Uterus (tissue), 4 donors: Measurements from ENCODE around the gene SKAP1. TPM values are rescaled to one million over a fixed set of nuclear protein-coding genes. Genes with fewer than 3 reads are reported as not detected.

ENCODE experiments used
- DNase-seq, 2 donors: peaks; one replicate each; pipeline ENCODE4 v3.0.0-alpha.2; 2019 to 2020
- H3K27ac ChIP-seq, 2 donors: fragments of 200-600 bp; sonication (generic); 1 replicate in 1 of 2; 2 replicates in 1 of 2; pipeline ENCODE4 v1.5.1; 2016 to 2018
- H3K27me3 ChIP-seq, 2 donors: fragments of 200-600 bp; sonication (generic); one replicate each; pipeline ENCODE4 v1.5.1; 2018 to 2019; ENCODE audit warnings: control low read depth in 1 of 2
- H3K36me3 ChIP-seq, 2 donors: fragments of 200-600 bp; sonication (generic); one replicate each; pipeline ENCODE4 v1.5.1; 2019; ENCODE audit warnings: control low read depth in 1 of 2
- H3K4me1 ChIP-seq, 2 donors: fragments of 200-600 bp; sonication (generic); one replicate each; pipeline ENCODE4 v1.5.1; 2018 to 2019; ENCODE audit warnings: control low read depth in 1 of 2
- H3K4me3 ChIP-seq, 2 donors: fragments of 200-600 bp; sonication (generic); 1 replicate in 1 of 2; 2 replicates in 1 of 2; pipeline ENCODE4 v1.5.1; 2018 to 2019; ENCODE audit warnings: mild to moderate bottlenecking in 1 of 2
- H3K9me3 ChIP-seq, 2 donors: fragments of 200-600 bp; sonication (generic); one replicate each; pipeline ENCODE4 v1.5.1; 2019; ENCODE audit warnings: control low read depth in 1 of 2
- CTCF ChIP-seq, 4 experiments: fragments of 200-600 bp in 2 of 4; fragments of 450-650 bp in 2 of 4; sonication (generic) in 2 of 4; IDR thresholded peaks; one replicate each; pipeline ENCODE4 v1.5.1; 2016 to 2019; ENCODE audit warnings: antibody characterized with exemption in 4 of 4, mild to moderate bottlenecking in 2 of 4, moderate library complexity in 1 of 4
- POLR2A ChIP-seq, 2 donors: fragments of 450-650 bp; IDR thresholded peaks; one replicate each; pipeline ENCODE4 v1.6.1; 2016; ENCODE audit warnings: antibody characterized with exemption in 2 of 2, mild to moderate bottlenecking in 1 of 2, moderate library complexity in 1 of 2
- intact Hi-C: fragments of 100-400 bp; cut with DNase I; formaldehyde crosslinking; loops from one replicate; pipeline ENCODE4 v1.15.1; 2023; ENCODE audit warnings: low total_unique reads
- total RNA-seq, 4 donors: library from RNA; depleted of rRNA in 3 of 4; stranded (reverse); fragments of >200 nt in 3 of 4; gene quantifications; one replicate each; pipeline versions ENCODE4 v1.1.0 to v1.2.4, GENCODE V29; 2014 to 2023
- donor health status: DM: yes; HTN: yes; CAD: no.

SKAP1 gene
- total RNA-seq, 4 donors from 2014 or later: 0.51 to 2.4 (median 1.9) TPM; not detected in 1

- TF ChIP-seq POLR2A (IDR thresholded peaks at IDR 0.05): no peak
- TF ChIP-seq CTCF (IDR thresholded peaks at IDR 0.05): no peak
- Histone ChIP-seq H3K36me3 (no peaks in the 10 kb centered on the region), H3K27ac (no peak overlapping the region), H3K9me3 (no peaks in the 10 kb centered on the region), H3K4me3 (no peak overlapping the region), H3K27me3 (no peaks in the 10 kb centered on the region), H3K4me1 (no peaks in the 10 kb centered on the region)
- no peak for DNase-seq
- intact Hi-C loops: no loop called here
These were observed 319.3 kb downstream of the SKAP1 start for GRCh38 chr17:48110761-48111160.

GRCh38 chr17:48107137-48108055, 322.6 kb downstream of the SKAP1 start, which contains the start of gene SNX11:
SNX11 (plus strand) TSS chr17:48107766; CDS start chr17:48112044, 4,278 bp downstream.
- H3K9me3 ChIP-seq: no peaks in the 10 kb centered on the region
- peak; percentile 84 to 86 for DNase-seq
- no peaks in the 10 kb centered on the region for H3K36me3 ChIP-seq
- TF ChIP-seq POLR2A (IDR thresholded peaks at IDR 0.05) (peak; percentile 22 to 64), CTCF (IDR thresholded peaks at IDR 0.05) (peak; percentile 3 to 7 (median 5))
- no peaks in the 10 kb centered on the region for H3K27me3 ChIP-seq
- H3K27ac ChIP-seq: peak within 1 kb of the TSS; percentile 89 to 98
- intact Hi-C loops: no loop called here
- peak within 1 kb of the TSS; percentile 77 to 95 for H3K4me3 ChIP-seq
- no peaks in the 10 kb centered on the region for H3K4me1 ChIP-seq

- peak overlapping the region; percentile 77 to 95 for H3K4me3 ChIP-seq
- H3K36me3 ChIP-seq: no peaks in the 10 kb centered on the region
- no peaks in the 10 kb centered on the region for H3K9me3 ChIP-seq
- no peaks in the 10 kb centered on the region for H3K27me3 ChIP-seq
- TF ChIP-seq POLR2A (IDR thresholded peaks at IDR 0.05) (no peak), CTCF (IDR thresholded peaks at IDR 0.05) (no peak)
- no peak for DNase-seq
- H3K27ac ChIP-seq: peak overlapping the region; percentile 89 to 98
- H3K4me1 ChIP-seq: no peaks in the 10 kb centered on the region
- intact Hi-C loops: no loop called here
These were observed 323.2 kb downstream of the SKAP1 start for GRCh38 chr17:48106802-48107136.

- no peak overlapping the region for H3K4me3 ChIP-seq
- no peaks in the 10 kb centered on the region for H3K9me3 ChIP-seq
- H3K36me3 ChIP-seq: no peaks in the 10 kb centered on the region
- no peak for DNase-seq
- no peak overlapping the region for H3K27ac ChIP-seq
- intact Hi-C loops: no loop called here
- H3K4me1 ChIP-seq: peaks cover 0 to 3% of the 10 kb centered on the region in 2 donors
- no peaks in the 10 kb centered on the region for H3K27me3 ChIP-seq
- TF ChIP-seq POLR2A (IDR thresholded peaks at IDR 0.05) (no peak), CTCF (IDR thresholded peaks at IDR 0.05) (no peak)
These were observed 325.6 kb downstream of the SKAP1 start for GRCh38 chr17:48104440-48104839.
